Measurements from ENCODE around the gene TXNL4B.
"Not testable (repeated sequence)": the region's sequence is repeated elsewhere in the genome, so short reads cannot be mapped to it uniquely, and the experiment has no call there.

DNA sequence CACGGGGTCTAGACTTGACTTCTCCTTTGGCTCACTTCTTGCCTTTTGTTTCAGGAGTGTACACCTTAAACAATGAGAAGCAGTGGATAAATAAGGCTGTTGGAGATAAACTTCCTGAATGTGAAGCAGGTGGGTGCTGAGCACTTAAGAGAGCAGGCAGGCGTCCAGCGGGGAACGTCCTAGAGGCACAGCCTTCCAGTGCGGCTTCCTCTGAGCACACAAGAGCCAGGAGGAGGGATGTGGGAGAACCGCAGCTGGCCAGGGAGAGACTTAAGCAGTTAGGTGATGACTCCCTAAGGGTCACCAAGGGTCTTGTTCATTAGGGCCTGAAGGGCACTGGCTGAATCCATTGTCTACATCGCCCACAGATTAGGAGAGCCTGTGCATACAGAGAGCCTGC lies 34.4 kb downstream of the TXNL4B start:
- TF ChIP-seq, protein P1, sequence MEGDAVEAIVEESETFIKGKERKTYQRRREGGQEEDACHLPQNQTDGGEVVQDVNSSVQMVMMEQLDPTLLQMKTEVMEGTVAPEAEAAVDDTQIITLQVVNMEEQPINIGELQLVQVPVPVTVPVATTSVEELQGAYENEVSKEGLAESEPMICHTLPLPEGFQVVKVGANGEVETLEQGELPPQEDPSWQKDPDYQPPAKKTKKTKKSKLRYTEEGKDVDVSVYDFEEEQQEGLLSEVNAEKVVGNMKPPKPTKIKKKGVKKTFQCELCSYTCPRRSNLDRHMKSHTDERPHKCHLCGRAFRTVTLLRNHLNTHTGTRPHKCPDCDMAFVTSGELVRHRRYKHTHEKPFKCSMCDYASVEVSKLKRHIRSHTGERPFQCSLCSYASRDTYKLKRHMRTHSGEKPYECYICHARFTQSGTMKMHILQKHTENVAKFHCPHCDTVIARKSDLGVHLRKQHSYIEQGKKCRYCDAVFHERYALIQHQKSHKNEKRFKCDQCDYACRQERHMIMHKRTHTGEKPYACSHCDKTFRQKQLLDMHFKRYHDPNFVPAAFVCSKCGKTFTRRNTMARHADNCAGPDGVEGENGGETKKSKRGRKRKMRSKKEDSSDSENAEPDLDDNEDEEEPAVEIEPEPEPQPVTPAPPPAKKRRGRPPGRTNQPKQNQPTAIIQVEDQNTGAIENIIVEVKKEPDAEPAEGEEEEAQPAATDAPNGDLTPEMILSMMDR (IDR thresholded peaks at IDR 0.05) = not testable (repeated sequence)
- TF ChIP-seq POLR2A (IDR thresholded peaks at IDR 0.05) = not testable (repeated sequence)
